ENCODE data around the gene SAA2.
"Not testable (repeated sequence)": the region's sequence is repeated elsewhere in the genome, so short reads cannot be mapped to it uniquely, and the experiment has no call there.

The SAA2 gene

DNA sequence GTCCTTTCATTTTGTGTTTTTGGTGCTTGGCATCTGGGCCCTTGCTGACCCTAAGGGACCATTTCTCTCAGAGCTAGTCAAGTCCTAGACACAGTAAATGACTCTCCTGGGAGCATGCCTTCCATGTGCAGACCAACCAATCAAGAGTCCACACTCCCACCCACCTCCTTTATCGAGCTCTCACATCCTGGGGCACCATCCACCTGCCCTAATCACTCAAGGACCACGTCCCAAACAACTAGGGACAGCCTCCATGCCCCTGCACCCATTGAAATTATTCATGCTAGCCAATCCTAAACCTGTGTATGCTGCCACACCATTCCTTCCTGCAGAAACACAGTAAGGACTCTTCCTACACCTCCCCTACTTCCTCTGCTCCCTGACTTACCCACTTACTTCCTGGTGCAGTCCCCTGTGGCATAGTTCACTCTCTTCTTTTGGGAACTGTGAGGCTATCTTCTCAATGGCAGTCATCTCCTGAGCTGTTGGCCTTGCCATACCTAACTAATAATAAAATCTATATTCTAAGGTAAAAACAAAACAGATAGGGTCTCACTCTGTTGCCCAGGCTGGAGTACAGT, 6.4 kb upstream of the SAA2 start:
- in situ Hi-C loops (cut with MboI; ENCODE audit: low pct_unique_long_range_greater_than_20kb, low sequenced_read_pairs): no loop called here
- no peak for DNase-seq

DNA sequence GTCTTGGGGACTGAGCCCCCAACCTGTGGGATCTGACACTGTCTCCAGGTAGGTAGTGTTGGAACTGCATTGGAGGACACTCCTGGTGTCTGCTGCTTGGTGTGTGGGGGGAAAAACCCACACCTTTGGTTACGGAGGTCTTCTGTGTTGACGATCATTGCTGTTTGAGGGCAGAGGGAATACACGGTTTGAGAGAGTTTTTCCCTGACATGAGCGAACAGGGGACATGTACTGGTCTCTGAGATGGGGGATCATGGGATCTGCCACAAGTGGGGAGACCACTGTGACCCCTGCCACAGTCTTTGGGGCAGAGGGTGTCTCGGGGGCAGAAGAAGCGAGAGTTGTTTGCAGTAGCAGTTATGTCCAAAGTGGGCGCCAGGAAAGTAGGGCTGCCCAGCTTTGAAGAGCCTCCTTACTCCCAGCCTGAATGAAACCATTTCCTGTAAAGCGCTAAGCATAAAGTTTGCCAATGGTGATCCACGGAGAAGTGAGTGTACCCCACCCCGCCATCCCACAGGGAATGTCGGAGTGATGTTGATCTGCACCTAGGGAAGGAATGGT, 5.4 kb upstream of the SAA2 start:
- in situ Hi-C loops (cut with MboI; ENCODE audit: low pct_unique_long_range_greater_than_20kb, low sequenced_read_pairs): no loop called here
- DNase-seq: no peak

DNA sequence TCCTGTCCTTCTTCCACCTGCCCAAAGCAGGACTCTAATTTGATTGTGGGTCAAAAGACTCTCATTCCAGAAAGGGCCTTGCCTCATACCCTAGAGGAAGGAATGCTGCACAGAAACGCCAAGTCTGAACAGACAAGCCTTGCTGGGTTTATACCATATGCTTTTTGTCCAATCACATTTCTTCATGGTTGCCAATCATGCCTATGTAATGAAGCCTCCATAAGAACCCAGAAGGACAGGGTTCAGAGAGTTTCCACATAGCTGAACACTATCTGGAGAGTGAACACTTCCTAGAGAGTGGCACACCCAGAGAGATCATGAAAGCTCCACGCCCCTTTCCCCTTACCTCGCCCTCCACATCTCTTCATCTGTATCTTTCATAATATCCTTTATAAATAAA, 4.8 kb upstream of the SAA2 start:
- no peak for DNase-seq
- in situ Hi-C loops (cut with MboI; ENCODE audit: low pct_unique_long_range_greater_than_20kb, low sequenced_read_pairs): no loop called here

DNA sequence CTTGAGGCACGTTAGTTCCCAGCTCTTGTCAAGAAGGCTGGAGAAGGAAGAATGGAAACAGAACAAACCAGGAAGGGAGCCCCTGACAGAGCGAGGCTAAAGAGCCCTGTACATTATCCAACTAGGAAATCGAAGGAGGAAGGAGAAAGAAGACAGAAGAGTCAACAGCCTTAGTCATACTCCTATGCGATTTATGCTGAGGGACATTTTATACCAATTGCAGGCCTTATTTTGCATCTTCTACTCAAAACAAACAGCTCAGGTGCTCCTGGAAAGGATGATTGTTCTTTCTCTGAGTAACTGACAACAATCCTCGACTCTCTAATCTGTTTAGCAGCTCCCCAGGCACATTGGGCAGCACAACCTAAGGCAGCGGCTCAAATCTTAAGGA, 1.3 kb downstream of the SAA2 start:
- in situ Hi-C loops (cut with MboI; ENCODE audit: low pct_unique_long_range_greater_than_20kb, low sequenced_read_pairs); DNase-seq: not testable (repeated sequence)

DNA sequence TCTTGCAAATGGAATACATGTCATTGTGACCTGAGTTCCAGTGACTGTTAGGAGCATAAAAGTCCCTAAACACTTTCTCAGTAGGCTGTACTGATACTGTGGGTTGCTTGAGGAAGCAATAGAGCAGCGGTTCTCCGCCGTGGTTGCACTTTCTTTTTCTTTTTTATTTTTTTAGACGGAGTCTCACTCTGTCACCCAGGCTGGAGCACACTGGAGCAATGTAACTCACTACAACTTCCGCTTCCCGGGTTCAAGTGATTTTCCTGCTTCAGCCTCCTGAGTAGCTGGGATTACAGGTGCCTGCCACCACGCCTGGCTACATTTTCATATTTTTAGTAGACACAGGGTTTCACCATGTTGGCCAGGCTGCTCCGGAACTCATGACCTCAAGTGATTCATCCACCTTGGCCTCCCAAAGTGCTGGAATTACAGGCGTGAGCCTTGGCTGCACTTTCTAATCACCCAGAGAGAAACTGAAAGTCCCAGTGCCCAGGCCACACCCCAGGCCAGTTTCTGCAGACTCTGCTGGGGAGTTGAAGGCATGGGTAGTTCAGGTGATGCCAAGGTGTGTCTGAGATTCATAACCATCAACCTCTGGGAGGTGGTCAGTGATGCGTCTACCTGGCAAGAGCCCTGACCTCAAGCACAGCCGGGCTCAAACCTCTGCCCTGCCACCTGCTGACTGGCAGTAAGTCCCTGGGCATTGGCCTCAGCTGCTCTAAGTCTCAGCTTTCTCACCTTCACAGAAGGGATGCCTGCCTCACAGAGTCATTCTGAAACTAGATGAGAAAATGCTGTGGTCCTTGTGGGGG, 1.9 kb downstream of the SAA2 start:
- in situ Hi-C loops (cut with MboI; ENCODE audit: low pct_unique_long_range_greater_than_20kb, low sequenced_read_pairs); DNase-seq: not testable (repeated sequence)

DNA sequence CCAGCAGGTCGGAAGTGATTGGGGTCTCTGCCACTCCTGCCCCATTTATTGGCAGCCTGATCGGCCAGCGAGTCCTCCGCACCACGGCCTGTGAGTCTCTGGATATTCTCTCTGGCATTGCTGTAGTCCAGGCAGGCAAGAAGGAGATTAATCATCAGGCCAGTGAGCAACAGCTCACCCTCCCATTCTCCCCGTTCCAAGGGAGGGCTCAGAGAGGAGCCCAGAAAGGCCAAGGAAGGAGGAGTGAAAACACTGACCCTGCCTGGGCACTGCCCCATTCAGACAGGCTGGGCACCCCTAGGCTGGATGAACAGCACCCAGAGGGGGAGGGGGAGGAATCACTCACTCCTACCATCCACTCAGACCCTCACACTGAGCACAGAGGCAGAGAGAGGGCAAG, 3.1 kb downstream of the SAA2 start:
- in situ Hi-C loops (cut with MboI; ENCODE audit: low pct_unique_long_range_greater_than_20kb, low sequenced_read_pairs): no loop called here
- no peak for DNase-seq

DNA sequence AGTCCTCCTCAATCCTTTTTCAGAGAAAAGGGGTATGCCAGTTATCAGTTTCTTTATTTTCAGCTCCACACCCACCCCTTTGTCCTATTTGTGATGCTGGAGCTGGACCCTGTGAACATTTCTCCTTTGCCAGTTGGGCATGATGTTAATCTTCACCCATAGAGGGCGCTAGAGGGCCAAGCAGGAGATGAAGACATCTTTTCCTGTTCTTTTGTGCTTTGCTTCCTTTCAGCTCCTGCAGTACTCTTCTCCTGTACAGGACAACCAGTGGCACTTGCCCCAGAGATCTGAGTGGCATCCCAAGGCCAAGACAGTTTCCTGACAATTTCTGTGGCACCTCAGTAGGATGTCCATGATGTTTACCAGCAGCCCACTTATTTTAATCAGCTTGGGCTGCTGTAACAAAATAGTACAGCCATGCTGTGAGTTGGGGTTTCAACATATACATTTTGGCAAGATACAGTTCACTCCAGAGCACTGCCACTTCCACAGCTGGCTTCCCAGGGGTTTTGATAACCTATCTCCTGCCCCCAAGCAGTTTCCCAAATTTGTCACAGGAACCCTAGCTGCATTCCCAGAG, 4.6 kb downstream of the SAA2 start:
- DNase-seq: peak; percentile 82
- in situ Hi-C loops (cut with MboI; ENCODE audit: low pct_unique_long_range_greater_than_20kb, low sequenced_read_pairs): no loop called here

DNA sequence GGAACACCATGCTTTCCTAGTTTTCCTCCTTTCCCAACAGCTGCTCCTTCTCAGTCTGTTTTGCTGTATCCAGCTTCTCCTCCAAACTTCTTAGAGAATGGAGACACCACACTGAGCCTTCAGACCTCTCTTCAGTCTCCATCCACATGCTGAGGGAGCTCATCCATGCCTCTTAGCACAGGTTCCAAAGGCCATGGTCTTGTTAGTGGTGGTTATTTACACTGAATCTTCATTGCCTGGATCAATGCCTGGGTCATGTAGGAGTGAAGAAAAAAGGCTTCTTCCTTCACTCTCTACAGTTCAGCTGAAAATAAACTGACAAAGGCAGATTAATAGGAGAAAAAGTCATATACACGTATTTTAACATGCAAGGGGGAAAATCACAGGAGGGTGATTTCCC, 8.8 kb downstream of the SAA2 start:
- no peak for DNase-seq
- in situ Hi-C loops (cut with MboI; ENCODE audit: low pct_unique_long_range_greater_than_20kb, low sequenced_read_pairs): no loop called here

DNA sequence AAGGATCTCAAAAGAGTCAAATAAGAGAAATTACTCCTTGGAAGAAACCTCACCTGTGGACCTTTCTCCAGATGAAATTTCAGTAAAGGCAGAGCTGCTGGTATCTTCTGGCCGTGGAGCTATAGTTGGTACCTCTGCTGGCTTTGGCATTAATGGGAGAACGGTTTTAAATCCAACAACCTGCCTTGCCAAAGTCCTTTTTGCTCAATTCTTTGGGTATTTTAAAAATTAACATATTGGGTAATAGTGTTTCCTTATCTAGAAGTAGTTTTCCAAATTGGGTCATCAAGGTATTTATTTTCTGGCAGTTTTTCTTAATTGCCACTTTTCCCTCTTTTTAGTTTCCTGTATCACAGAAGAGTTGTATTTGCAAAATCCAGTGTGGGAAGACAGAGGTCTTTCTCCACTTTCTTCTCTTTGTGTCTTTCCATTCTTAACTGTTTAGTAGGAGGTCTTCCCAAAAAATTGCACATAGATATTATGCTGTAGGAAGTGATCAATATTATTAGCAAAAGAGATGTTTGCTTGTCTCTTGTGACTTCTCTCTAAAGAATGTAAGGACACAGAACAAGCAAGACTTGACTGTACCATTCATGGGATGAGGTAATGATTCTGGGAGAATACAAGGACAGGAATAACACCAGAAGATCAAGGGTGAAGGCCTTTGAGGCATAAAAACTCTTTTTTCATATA, 11.7 kb downstream of the SAA2 start, which contains the start of gene SAA4:
TSS of gene SAA4 (minus strand) at position 139 of the 693 bp plus-strand sequence. CDS start 876 bp downstream, outside the sequence.
- no peak for DNase-seq
- in situ Hi-C loops (cut with MboI; ENCODE audit: low pct_unique_long_range_greater_than_20kb, low sequenced_read_pairs): no loop called here

DNA sequence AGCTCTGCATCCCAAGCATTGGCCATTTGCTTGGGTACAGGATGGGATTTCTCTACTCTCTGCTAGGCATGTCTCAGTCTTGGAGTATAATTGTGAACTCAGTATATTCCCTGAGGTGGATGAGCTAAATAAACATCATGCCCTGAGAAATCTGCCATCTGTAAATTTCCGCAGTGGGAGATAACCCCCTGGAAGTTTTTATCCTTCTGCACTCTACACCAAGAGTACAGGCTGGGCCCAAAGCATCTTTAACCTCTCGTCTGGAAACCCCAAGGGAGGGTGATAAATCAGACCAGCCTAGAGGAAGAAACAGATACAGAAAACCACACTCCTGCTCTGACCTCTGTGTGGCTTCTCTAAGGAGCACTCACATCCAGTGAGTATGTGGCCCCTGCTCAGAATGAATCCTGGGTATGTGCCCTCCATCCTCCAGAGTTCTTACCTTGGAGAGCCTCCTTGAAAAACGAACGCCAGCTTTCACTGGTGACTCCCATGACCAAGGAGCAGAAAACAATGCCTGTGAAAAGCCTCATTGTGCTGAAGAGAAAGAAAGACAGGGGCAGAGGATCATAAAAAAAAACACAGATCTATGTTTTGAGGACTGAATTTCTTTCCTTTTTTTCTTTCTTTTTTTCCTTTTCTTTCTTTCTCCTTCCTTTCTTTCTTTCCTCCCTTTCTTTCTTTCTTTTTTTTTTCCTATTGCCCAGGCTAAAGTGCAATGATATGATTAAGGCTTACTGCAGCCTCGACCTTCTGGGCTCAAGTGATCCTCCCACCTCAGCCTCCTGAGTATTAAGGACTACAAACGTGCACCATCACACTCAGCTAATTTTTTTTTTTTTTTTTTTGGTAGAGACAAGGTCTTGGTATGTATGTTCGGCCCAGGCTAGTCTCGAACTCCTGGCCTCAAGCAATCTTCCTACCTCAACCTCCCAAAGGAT, 12.8 kb downstream of the SAA2 start:
- no peak for DNase-seq
- in situ Hi-C loops (cut with MboI; ENCODE audit: low pct_unique_long_range_greater_than_20kb, low sequenced_read_pairs): no loop called here

DNA sequence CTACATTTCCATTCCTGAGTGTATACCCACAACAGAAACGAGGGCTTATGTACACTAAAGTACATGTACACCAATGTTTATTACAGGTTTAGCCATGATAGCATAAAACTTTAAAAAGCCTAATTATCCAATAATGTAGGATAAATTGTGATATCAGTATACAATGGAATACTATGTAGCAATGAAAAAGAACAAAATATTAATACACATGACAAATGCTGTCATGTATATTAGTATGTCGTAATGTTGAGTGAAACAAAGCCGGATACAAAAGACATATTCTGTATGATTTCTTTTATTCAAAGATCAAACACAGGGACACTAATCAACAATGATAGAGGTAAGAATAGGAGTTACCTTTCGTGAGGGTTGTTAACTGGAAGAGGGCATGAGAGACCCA, 14.6 kb downstream of the SAA2 start:
- no peak for DNase-seq
- in situ Hi-C loops (cut with MboI; ENCODE audit: low pct_unique_long_range_greater_than_20kb, low sequenced_read_pairs): no loop called here

DNA sequence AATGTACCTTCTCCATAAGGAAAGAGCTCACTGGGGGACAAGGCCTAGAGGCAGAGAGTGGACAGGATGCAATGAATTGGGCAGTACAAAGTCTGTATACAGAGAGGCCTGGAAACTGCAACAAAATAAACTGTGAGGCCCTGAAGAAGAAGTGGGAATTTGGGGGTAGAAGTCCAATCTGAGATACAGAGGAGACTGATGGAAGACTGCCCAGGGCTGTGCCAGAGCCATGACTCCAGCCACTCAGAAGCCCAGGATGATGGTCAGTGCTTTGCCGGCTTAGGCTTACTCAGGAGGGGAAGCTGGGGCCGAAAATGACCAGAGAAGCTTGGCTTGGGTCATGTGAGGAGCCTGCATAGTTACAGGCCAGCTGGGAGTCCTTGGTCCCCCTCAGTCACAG, 17.6 kb downstream of the SAA2 start:
- in situ Hi-C loops (cut with MboI; ENCODE audit: low pct_unique_long_range_greater_than_20kb, low sequenced_read_pairs): no loop called here
- DNase-seq: no peak

DNA sequence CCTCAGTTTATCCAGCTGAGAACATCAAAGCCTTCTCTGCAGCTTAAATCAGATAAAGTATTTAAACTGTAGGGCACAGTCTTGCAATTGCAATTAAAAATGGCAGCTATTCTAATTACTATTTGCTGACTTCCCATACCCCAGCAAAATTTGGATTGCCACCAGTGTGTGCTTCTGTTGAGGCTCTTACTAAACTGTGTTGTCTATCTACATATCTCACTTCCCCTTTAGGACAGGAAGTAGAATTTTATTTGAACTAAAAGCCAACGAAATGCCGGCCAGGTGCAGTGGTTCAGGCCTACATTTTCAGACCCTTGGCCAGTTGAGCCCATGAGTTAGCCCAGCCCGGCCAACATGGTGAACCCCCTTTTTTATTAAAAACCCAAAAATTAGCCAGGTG, 19.0 kb downstream of the SAA2 start:
- in situ Hi-C loops (cut with MboI; ENCODE audit: low pct_unique_long_range_greater_than_20kb, low sequenced_read_pairs): no loop called here
- DNase-seq: no peak

DNA sequence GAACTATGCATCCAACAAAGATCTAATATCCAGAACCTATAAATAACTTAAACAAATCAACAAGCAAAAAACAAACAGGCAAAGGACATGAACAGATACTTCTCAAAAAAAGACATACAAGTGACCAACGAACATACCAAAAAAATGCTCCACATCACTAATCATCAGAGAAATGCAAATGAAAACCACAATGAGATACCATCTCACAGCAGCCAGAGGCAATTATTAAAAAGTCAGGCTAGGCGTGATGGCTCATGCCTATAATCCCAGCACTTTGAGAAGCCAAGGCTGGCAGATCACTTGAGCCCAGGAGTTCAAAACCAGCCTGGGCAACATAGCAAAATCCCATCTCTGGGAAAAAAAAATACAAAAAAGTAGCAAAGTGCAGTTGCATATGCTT, 22.6 kb downstream of the SAA2 start:
- in situ Hi-C loops (cut with MboI; ENCODE audit: low pct_unique_long_range_greater_than_20kb, low sequenced_read_pairs): no loop called here
- no peak for DNase-seq

DNA sequence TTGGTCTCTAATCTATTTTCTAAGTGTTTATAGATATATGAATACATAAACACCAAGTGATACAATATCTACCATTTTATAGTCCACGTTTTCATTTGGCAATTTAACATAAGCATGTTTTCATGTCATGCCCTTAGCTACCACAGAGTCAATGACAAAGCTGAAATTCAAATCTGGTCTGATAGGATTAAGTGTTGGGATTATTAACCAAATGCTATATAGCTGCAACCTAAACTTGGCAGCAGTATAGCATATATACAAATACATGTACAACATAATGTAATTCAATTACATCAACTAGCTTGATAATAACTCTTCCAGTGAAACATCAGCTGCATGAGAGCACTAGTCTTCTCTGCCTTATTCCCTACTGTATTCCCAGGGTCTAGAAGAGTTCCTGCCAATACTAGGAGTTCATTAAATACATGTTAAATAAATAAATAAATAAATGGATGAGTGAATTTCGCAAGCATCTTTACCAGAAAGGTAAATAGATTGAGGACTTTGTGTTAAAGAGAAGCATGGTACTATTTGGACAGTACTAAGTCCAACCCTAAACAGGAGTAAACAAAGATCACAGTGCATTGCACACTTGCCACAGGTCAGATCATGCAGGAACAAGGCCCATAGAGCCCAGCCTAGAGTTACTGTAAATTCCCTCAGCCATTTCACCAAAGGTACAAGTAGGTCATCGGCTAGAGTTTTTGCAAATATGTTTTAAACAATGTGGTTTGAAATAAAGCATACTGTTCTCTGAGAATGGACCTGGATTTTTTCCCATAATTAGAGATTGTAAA, 24.7 kb downstream of the SAA2 start:
- no peak for DNase-seq
- in situ Hi-C loops (cut with MboI; ENCODE audit: low pct_unique_long_range_greater_than_20kb, low sequenced_read_pairs): no loop called here

DNA sequence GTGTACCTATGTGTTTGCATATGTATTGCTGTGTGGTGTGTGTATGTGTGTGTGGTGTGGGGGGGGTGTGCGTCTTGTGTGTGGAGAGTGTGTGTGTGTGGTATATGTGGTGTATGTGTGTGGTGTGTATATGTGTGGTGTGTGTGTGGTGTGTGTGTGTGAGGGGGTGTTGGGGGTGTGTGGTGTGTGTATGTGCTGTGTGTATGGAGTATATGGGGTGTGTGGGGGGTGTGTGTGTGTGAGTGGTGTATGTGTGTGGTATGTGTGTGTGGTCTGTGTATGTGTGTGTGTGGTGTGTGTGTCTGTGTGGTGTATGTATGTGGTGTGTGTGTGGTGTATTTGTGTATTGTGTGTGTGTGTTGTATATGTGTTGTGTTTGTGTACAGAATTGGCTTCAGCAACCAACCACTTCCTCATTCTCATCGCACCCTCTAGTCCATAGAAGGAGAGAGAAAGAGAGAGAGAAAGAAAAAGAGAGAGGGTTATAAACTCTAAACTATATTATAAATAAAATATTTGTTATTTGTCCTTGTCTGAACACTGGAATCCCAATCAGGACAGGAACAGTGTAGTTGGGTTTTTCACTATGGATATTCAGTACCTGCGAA, 25.6 kb downstream of the SAA2 start:
- in situ Hi-C loops (cut with MboI; ENCODE audit: low pct_unique_long_range_greater_than_20kb, low sequenced_read_pairs): no loop called here
- no peak for DNase-seq

DNA sequence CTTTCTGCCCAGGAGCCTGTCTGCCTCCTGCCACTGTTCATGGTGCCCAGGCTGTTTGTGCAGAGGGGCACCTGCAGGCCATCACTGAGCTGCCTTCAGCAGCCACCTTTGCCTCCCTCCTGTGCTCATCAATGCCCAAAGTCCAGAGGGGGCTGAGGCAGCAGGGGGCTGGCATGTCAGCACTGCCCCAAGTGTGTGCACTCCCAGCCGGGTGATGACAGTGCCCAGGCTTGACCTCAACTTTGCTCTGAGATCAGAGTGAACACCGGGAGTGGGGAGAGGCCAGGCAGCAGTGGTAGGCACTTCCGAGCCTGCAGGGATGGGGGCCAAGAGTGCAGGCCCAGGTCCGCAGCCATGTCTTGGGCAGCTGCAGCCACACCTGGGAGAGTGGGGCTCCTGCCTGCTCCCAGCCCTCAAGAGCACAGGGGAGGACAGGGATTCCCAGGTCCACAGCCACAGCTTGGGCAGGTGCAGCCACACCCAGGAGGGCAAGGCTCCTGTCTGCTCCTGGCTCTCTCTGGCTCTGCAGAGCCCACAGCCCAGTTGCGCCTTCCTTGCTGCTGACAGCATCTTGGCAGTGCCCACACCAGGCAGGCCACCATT, 27.1 kb downstream of the SAA2 start:
- DNase-seq: no peak
- in situ Hi-C loops (cut with MboI; ENCODE audit: low pct_unique_long_range_greater_than_20kb, low sequenced_read_pairs): no loop called here
